Activated naive CD8-positive, alpha-beta T cell treated with anti-CD3 and anti-CD28 coated beads for 36 hours (primary cell): ENCODE measurements around the gene MAN1B1. TPM values are rescaled to one million over a fixed set of nuclear protein-coding genes. Genes with fewer than 3 reads are reported as not detected.

ENCODE experiments used
- DNase-seq: peaks from one replicate; pipeline ENCODE4 v3.0.0; 2021
- H3K27ac Mint-ChIP-seq: one replicate; pipeline ENCODE4 v1.8.0; 2022; ENCODE audit warnings: mild to moderate bottlenecking, moderate library complexity, mixed read lengths
- H3K27me3 Mint-ChIP-seq: one replicate; pipeline ENCODE4 v1.8.0; 2022; ENCODE audit warnings: mild to moderate bottlenecking, mixed read lengths
- H3K36me3 Mint-ChIP-seq: one replicate; pipeline ENCODE4 v1.8.0; 2021; ENCODE audit warnings: mild to moderate bottlenecking, mixed read lengths
- H3K4me1 Mint-ChIP-seq: one replicate; pipeline ENCODE4 v1.8.0; 2021; ENCODE audit warnings: mixed read lengths
- H3K4me3 Mint-ChIP-seq: one replicate; pipeline ENCODE4 v1.8.0; 2022; ENCODE audit warnings: mild to moderate bottlenecking, moderate library complexity, mixed read lengths
- H3K9me3 Mint-ChIP-seq: one replicate; pipeline ENCODE4 v1.8.0; 2022; ENCODE audit warnings: mixed read lengths
- total RNA-seq, 2 experiments: library from RNA; stranded (reverse); gene quantifications; one replicate each; pipeline ENCODE4 v1.2.3, GENCODE V29; 2021

Gene MAN1B1
- total RNA-seq, 2 experiments from 2014 or later: 24.7 to 25.1 TPM

GRCh38 chr9:137070906-137071275 is 15.9 kb upstream of the MAN1B1 start:
- Mint-ChIP-seq H3K27me3 (peaks cover 4% of the 10 kb centered on the region), H3K27ac (peak overlapping the region; percentile 46)

DNA sequence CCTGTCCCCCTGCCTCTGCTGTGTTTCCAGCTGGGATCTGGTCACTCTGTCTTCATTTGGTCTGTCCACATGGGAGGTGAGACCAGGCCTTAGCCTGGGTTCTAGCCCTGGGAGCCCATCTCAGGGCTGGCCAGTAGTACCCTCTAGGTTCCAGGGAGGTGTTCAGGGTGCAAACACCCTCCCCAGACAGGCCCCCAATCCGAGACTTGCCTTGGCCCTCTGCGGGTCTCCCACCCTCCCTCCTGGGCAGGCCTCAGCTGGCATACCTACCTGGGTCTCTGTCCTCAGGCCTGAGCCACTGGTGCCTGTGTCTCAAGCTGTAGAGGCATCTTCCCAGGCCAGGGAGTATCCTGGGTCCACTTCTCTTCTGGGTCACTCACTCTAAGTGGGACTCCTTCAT is 15.5 kb upstream of the MAN1B1 start:
- Mint-ChIP-seq H3K4me1 (peaks cover 8% of the 10 kb centered on the region), H3K9me3 (no peaks in the 10 kb centered on the region), H3K4me3 (peak overlapping the region; percentile 74), H3K27me3 (peaks cover 4% of the 10 kb centered on the region), H3K27ac (peak overlapping the region; percentile 46), H3K36me3 (no peaks in the 10 kb centered on the region)
- DNase-seq: no peak

More at GRCh38 chr9:137070906-137071275, 15.9 kb upstream of the MAN1B1 start:
- Mint-ChIP-seq H3K9me3 (no peaks in the 10 kb centered on the region), H3K4me1 (peaks cover 8% of the 10 kb centered on the region), H3K4me3 (peak overlapping the region; percentile 74), H3K36me3 (no peaks in the 10 kb centered on the region)
- no peak for DNase-seq

DNA sequence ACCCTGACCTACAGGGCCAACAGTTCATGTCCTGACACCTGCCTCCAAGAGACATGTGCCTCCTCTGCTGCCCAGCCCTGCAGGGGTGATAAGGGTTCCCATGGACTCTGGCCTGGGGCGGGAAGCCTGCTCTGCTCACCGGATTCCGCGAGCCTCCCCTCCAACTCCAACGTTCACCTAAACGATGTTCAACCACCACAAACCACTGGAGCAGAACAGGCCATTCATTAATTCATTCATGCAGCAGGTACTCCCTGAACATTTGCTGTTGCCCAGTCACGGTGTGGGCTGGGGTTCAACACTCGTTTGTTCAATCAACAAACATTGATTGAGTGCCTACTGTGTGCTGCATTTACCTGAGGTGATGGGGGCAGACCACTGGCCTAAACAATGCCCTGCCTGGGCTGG is 12.8 kb upstream of the MAN1B1 start:
- H3K9me3 Mint-ChIP-seq: no peaks in the 10 kb centered on the region
- no peaks in the 10 kb centered on the region for H3K36me3 Mint-ChIP-seq
- no peaks in the 10 kb centered on the region for H3K27me3 Mint-ChIP-seq
- no peak overlapping the region for H3K27ac Mint-ChIP-seq
- H3K4me1 Mint-ChIP-seq: peaks cover 6% of the 10 kb centered on the region
- no peak overlapping the region for H3K4me3 Mint-ChIP-seq
- DNase-seq: no peak

DNA sequence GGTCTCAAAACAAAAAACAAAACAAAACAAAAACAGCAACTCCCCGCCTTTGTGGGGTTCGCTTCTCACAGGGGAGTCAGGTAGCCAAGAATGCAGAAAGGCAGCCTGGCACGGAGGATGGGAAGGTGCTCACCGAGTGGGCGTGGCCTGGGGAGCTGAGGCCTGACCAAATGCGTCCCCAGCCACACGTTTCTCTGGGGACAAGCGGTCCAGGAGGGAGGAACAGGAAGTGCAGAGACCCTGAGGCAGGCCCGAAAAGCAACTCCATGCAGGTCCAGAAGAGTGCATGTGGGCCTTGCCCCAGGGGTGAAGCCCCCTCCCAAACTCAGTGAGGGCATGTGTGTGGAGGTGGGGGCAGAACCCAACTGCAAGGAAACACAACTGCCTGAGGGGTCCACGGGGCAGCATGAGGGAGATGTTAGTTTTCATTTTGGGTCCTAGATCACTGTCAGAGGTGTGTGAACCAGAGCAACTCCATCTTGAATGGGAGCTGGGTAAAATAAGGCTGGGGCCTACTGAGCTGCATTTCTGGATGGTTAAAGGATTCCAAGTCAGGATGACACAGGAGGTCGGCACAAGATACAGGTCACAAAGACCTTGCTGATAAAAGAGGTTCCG is 12.0 kb upstream of the MAN1B1 start:
- Mint-ChIP-seq H3K27me3 (no peaks in the 10 kb centered on the region), H3K9me3 (no peaks in the 10 kb centered on the region), H3K4me3 (no peak overlapping the region), H3K27ac (no peak overlapping the region), H3K4me1 (peaks cover 6% of the 10 kb centered on the region), H3K36me3 (peaks cover 1% of the 10 kb centered on the region)
- no peak for DNase-seq

DNA sequence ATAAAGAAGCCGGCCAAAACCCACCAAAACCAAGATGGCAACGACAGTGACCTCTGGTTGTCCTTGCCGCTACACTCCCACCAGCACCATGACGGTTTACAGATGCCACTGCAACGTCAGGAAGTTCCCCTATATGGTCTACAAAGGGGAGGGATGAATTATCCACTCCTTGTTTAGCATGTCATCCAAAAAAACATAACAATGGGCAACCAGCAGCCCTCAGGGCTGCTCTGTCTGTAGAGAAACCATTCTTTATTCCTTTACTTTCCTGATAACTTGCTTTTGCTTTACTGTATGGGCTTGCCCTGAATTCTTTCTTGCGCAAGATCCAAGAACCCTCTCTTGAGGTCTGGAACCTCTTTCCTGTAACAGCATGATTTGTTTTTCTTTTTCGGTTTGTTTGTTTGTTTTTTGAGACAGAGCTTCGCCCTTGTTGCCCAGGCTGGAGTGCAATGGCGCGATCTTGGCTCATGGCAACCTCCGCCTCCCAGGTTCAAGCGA is 11.5 kb upstream of the MAN1B1 start:
- peaks cover 4% of the 10 kb centered on the region for H3K36me3 Mint-ChIP-seq
- H3K4me3 Mint-ChIP-seq: no peak overlapping the region
- no peaks in the 10 kb centered on the region for H3K27me3 Mint-ChIP-seq
- no peaks in the 10 kb centered on the region for H3K9me3 Mint-ChIP-seq
- no peak for DNase-seq
- H3K27ac Mint-ChIP-seq: no peak overlapping the region
- H3K4me1 Mint-ChIP-seq: peaks cover 6% of the 10 kb centered on the region

- H3K36me3 Mint-ChIP-seq: peaks cover 4% of the 10 kb centered on the region
- H3K4me3 Mint-ChIP-seq: peak overlapping the region; percentile 68
- H3K4me1 Mint-ChIP-seq: peaks cover 2% of the 10 kb centered on the region
- no peaks in the 10 kb centered on the region for H3K9me3 Mint-ChIP-seq
- H3K27ac Mint-ChIP-seq: no peak overlapping the region
- DNase-seq: no peak
- no peaks in the 10 kb centered on the region for H3K27me3 Mint-ChIP-seq
Measured at GRCh38 chr9:137076636-137077009, 10.2 kb upstream of the MAN1B1 start.

DNA sequence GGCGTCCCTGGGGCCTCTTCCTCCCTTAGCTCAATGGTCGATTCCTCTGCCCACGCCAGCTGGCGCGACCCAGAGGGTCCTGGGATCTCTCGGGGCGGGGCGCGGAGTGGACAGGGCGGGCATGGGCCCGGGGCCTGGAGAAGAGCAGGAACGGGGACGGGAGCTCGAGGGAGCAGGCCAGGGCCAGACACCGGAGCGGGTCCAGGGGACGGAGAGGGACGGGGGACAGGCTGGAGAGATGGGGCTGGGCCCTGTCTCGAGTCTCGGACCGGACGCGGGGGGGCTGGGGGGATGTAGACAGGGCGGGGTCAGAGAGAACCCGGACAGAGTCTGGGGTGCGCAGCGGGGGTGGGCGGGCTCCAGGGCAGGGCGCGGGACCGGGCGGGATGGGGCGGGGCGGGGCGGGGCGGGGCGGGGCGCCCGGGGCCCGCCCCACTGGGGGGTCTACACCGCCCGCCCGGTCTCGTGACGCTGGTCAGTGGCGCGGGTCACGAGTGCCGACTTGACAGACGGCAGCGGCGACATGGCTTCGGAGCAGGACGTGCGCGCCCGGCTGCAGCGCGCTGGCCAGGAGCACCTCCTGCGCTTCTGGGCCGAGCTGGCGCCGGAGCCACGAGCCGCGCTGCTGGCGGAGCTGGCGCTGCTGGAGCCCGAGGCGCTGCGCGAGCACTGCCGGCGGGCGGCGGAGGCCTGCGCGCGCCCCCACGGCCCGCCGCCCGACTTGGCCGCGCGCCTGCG is 9.6 kb upstream of the MAN1B1 start, which contains the start of gene UAP1L1:
Gene UAP1L1 (plus strand): TSS at position 508 of the 738 bp plus-strand sequence. CDS start 16 bp downstream, at position 524.
- H3K36me3 Mint-ChIP-seq: peaks cover 4% of the 10 kb centered on the region
- peak; percentile 66 for DNase-seq
- H3K4me3 Mint-ChIP-seq: peak within 1 kb of the TSS; percentile 75
- H3K4me1 Mint-ChIP-seq: peaks cover 2% of the 10 kb centered on the region
- no peaks in the 10 kb centered on the region for H3K9me3 Mint-ChIP-seq
- H3K27me3 Mint-ChIP-seq: no peaks in the 10 kb centered on the region
- H3K27ac Mint-ChIP-seq: peak within 1 kb of the TSS; percentile 51

DNA sequence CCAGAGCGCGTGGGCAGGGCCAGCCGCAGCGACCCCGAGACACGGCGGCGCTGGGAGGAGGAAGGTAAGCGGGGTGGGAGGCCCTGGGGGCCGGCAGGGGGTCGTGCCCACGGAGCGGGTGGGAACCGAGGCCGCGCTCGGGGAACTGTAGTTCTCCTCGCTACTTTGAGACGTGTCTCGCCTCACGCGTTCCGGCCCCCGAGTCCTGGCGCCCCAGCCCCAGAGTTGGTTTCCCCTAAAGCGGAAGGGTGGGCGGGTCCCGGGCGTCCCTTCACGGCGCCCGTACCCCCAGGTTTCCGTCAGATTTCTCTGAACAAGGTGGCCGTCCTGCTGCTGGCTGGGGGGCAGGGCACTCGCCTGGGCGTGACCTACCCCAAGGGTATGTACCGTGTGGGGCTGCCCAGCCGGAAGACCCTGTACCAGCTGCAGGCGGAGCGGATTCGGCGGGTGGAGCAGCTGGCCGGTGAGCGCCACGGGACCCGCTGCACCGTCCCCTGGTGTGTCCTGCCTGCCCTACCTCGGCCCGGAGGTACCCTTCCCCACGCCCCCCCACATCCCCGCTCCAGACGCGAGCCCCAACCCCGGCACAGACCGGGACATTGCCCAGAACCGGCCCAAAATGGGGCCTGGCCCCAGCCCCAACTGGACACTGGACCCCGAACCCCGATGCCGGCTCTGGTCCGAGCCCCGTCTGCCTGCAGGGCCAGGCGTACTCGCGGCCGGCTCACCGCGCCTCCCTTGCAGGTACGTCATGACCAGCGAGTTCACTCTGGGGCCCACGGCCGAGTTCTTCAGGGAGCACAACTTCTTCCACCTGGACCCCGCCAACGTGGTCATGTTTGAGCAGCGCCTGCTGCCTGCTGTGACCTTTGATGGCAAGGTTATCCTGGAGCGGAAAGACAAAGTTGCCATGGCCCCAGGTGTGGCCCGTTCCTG is 8.8 kb upstream of the MAN1B1 start:
- Mint-ChIP-seq H3K27me3 (no peaks in the 10 kb centered on the region), H3K4me1 (peaks cover 2% of the 10 kb centered on the region), H3K9me3 (no peaks in the 10 kb centered on the region), H3K36me3 (peaks cover 4% of the 10 kb centered on the region), H3K4me3 (peak overlapping the region; percentile 75), H3K27ac (peak overlapping the region; percentile 51)
- peak; percentile 67 for DNase-seq

GRCh38 chr9:137078701-137079400 is 7.9 kb upstream of the MAN1B1 start:
- no peak for DNase-seq
- H3K9me3 Mint-ChIP-seq: no peaks in the 10 kb centered on the region
- peaks cover 3% of the 10 kb centered on the region for H3K4me1 Mint-ChIP-seq
- peaks cover 4% of the 10 kb centered on the region for H3K36me3 Mint-ChIP-seq
- no peak overlapping the region for H3K27ac Mint-ChIP-seq
- H3K27me3 Mint-ChIP-seq: no peaks in the 10 kb centered on the region
- H3K4me3 Mint-ChIP-seq: peak overlapping the region; percentile 75

DNA sequence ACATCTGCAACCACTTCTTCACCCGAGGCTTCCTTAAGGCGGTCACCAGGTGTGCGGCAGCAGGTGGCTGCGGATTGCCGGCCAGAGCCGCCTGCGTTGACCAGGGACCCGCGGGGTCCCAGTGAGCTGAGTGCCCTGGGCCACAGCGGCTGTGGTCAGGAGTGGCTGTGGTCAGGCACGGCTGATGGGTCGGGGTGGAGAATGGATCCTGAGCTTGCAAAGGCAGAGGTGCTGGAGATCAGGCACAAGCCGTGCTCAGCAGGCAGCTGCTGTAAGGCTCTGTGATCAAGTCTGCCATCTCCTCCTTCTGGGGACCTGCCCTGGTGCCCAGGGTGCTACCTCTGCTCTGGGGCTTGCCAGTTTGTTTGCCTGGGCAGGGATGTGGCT is 7.4 kb upstream of the MAN1B1 start:
- peaks cover 3% of the 10 kb centered on the region for H3K4me1 Mint-ChIP-seq
- DNase-seq: no peak
- H3K36me3 Mint-ChIP-seq: peaks cover 4% of the 10 kb centered on the region
- no peaks in the 10 kb centered on the region for H3K9me3 Mint-ChIP-seq
- no peak overlapping the region for H3K4me3 Mint-ChIP-seq
- no peaks in the 10 kb centered on the region for H3K27me3 Mint-ChIP-seq
- no peak overlapping the region for H3K27ac Mint-ChIP-seq

DNA sequence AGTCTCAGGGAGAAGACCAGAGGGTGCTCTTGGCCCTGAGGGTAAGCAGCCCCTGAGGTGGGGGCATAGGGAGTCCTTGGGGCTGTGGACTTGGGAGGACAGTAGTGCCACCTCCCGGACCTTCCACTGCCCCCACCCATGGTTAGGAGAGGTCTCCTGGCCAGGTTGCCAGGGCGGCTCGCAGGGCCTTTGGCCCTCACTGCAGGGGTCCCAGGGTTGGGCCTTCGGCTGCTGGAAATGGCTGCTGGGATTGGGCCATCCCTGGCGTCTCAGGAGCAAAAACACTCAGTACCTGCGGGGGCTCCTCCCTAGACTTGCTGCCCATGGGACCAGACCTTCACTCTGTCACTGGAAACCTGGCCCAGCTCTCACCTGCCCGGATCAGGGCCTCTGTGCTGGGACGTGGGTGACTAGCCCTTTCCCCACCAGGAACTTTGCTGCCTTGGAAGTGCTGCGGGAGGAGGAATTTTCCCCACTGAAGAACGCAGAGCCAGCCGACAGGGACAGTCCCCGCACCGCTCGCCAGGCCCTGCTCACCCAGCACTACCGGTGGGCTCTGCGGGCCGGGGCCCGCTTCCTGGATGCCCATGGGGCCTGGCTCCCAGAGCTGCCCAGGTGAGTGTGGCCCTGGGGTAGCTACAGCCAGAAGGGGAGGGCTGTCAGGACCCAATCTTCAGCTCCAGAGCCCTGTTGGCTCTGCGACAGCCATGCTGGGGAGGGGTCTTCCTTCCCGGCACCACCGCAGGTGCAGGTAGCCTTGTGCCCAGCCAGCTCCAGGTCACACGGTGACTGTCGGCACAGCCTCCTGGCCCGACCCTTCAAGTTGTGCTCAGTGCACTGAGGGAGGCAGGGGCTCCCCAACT is 6.3 kb upstream of the MAN1B1 start:
- H3K4me3 Mint-ChIP-seq: no peak overlapping the region
- H3K27ac Mint-ChIP-seq: no peak overlapping the region
- no peaks in the 10 kb centered on the region for H3K9me3 Mint-ChIP-seq
- no peaks in the 10 kb centered on the region for H3K27me3 Mint-ChIP-seq
- DNase-seq: no peak
- H3K4me1 Mint-ChIP-seq: peaks cover 9% of the 10 kb centered on the region
- H3K36me3 Mint-ChIP-seq: peaks cover 6% of the 10 kb centered on the region

DNA sequence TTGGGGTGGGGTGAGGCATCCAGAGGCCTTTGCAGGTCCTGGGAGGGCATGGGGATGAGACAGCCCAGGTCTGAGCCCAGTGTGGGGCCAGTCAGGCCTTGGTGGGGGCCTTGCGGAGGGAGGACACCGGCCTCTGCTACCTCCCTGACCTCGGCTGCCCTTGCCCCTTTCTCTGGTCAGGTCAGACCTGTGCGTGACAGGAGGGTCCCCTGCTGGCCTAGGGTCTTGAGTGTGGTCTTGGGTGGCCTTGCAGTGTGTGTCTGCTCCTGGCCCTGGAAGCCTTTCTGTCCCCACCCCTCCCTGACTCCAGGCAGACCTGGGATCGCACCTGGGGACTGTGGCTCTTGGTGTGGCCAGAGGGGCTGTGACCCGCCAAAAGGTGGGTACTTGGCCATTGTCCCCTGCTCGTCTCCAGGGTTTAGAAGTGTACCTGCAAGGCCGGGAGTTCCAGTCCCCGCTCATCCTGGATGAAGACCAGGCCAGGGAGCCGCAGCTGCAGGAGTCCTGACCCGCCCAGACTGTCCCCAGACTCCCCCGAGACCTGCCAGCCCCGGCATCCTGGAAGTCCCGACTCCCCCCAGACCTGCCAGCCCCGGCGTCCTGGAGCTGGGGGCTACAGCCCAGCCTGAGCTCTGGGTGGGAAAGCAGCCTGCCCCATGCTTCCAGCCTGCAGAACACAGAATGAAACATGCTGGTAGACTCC is 4.4 kb upstream of the MAN1B1 start:
- no peak overlapping the region for H3K4me3 Mint-ChIP-seq
- peaks cover 13% of the 10 kb centered on the region for H3K4me1 Mint-ChIP-seq
- H3K9me3 Mint-ChIP-seq: no peaks in the 10 kb centered on the region
- no peak for DNase-seq
- peaks cover 10% of the 10 kb centered on the region for H3K36me3 Mint-ChIP-seq
- H3K27ac Mint-ChIP-seq: no peak overlapping the region
- no peaks in the 10 kb centered on the region for H3K27me3 Mint-ChIP-seq

- Mint-ChIP-seq H3K9me3 (no peaks in the 10 kb centered on the region), H3K27ac (no peak overlapping the region), H3K36me3 (peaks cover 10% of the 10 kb centered on the region), H3K27me3 (no peaks in the 10 kb centered on the region), H3K4me3 (no peak overlapping the region), H3K4me1 (peaks cover 18% of the 10 kb centered on the region)
- DNase-seq: no peak
Measured at GRCh38 chr9:137082925-137083290, 3.9 kb upstream of the MAN1B1 start.
